ENCODE measurements around the gene XYLT1. TPM values are rescaled to one million over a fixed set of nuclear protein-coding genes. Genes with fewer than 3 reads are reported as not detected.
A peak's percentile ranks its signal among the peaks of the same experiment; 100 is the strongest.

XYLT1 gene
- total and polyA plus RNA-seq, 10 of the 15 experiments (the other 5 are each of a cell fraction or from before 2014, with no cell fraction given) = 0.88 to 14.8 (median 5.8) TPM

- TF ChIP-seq MTA2 (IDR thresholded peaks at IDR 0.05; ENCODE audit: low read depth) (peak; percentile 67; the same call in 1 of the 2 replicates), MEF2B (IDR thresholded peaks at IDR 0.05; ENCODE audit: partially characterized antibody, poor library complexity, severe bottlenecking) (peak; percentile 89), RAD21 (IDR thresholded peaks at IDR 0.05; ENCODE audit: insufficient read depth, low read depth, low read length) (peak; percentile 54; the same call in 1 of the 2 replicates)
Observed at GRCh38 chr16:17375461-17376304, 95.1 kb downstream of the XYLT1 start (continued).

DNA sequence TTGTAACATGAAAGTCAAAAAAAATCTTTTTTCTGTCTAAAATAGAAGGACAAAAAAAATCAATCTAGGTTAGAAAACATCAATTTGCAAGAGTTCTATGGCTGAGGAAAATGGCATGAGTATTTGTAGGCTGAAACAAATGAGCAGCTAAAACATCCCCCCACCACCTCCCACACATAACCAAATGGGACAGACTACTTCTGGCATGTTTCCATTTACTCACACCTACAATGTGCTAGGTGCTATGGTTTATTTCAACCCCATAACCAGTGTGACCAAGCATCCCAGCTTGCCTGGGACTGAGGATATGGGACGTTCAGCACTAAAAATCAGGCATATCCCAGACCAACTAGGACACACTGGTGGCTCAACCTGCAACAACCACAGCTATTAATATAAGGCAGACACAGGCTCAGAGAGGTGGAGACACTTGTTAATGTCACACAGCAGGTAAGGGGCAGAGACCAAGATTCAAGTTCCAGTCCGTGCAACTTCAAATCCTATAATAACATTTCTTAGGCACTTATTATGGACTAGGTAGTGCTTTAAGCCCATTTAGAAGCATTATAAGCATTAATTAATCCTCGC, 96.0 kb downstream of the XYLT1 start:
- CTCF ChIA-PET = interaction anchor here (0.9 to 3.6 kb wide), 7 partner anchors 30 to 144 kb away, joined by 3 to 22 read pairs (median 4); no protein-coding TSS in a partner anchor
- SMC1A ChIA-PET (ENCODE audit: uncharacterized antibody, unreplicated experiment) = interaction anchor here (0.9 to 22.0 kb wide), 13 partner anchors 9 to 180 kb away, joined by 3 to 303 read pairs (median 4); no protein-coding TSS in a partner anchor
- DNase-seq (ENCODE audit: low read depth, low spot score) (no peak), FAIRE-seq (no peak), ATAC-seq (no peak)
- Histone ChIP-seq H3K27me3 (replicated peaks in 1 of 2; ENCODE audit: control insufficient read depth in 2 of 2, insufficient read depth in 2 of 2, low read length in 1 of 2) (no peaks in the 10 kb centered on the region), H2AFZ (ENCODE audit: control insufficient read depth, low read depth, low read length) (no peak overlapping the region), H3K4me2 (ENCODE audit: control insufficient read depth, insufficient read depth) (peak overlapping the region; percentile 38; the same call in 1 of the 2 replicates), H3K9ac (ENCODE audit: control insufficient read depth, insufficient read depth, low read length) (no peak overlapping the region), H3K79me2 (ENCODE audit: control insufficient read depth, insufficient read depth, low read length) (no peaks in the 10 kb centered on the region), H3K9me3 (replicated peaks; ENCODE audit: control insufficient read depth, insufficient read depth, low read length) (no peaks in the 10 kb centered on the region), H3K36me3 (ENCODE audit: control insufficient read depth in 2 of 2, insufficient read depth in 2 of 2, low read length in 1 of 2) (no peaks in the 10 kb centered on the region; a peak in 1 of 4 replicates), H3K27ac (ENCODE audit: control insufficient read depth, insufficient read depth) (no peak overlapping the region), H3K4me1 (ENCODE audit: control insufficient read depth, insufficient read depth, low read length) (peaks cover 45% of the 10 kb centered on the region), H4K20me1 (ENCODE audit: control insufficient read depth, insufficient read depth) (no peaks in the 10 kb centered on the region), H3K4me3 (no peak overlapping the region)
- POLR2A ChIA-PET = interaction anchor here (0.6 to 1.2 kb wide), 4 partner anchors 9 to 35 kb away, joined by 3 to 8 read pairs (median 3); no protein-coding TSS in a partner anchor
- in situ Hi-C loops (cut with MboI) = no loop called here
- no TSS peak for BruUV-seq (replicated peaks)
- 65% methylated on average over 3 of the region's 3 CpGs for WGBS (ENCODE audit: insufficient coverage, insufficient replicate concordance, low lambda C conversion rate, missing lambda C conversion rate)
- RAD21 ChIA-PET (ENCODE audit: unreplicated experiment) = interaction anchor here (0.6 to 13.5 kb wide), 14 partner anchors 9 to 513 kb away, joined by 3 to 162 read pairs (median 4); no protein-coding TSS in a partner anchor
- intact Hi-C loops (cut with micrococcal nuclease; ENCODE audit: unreplicated experiment) = loop anchor here (2.0 kb wide), 1 partner anchor 70 kb away; no protein-coding TSS in a partner anchor
- TF ChIP-seq, protein P1, sequence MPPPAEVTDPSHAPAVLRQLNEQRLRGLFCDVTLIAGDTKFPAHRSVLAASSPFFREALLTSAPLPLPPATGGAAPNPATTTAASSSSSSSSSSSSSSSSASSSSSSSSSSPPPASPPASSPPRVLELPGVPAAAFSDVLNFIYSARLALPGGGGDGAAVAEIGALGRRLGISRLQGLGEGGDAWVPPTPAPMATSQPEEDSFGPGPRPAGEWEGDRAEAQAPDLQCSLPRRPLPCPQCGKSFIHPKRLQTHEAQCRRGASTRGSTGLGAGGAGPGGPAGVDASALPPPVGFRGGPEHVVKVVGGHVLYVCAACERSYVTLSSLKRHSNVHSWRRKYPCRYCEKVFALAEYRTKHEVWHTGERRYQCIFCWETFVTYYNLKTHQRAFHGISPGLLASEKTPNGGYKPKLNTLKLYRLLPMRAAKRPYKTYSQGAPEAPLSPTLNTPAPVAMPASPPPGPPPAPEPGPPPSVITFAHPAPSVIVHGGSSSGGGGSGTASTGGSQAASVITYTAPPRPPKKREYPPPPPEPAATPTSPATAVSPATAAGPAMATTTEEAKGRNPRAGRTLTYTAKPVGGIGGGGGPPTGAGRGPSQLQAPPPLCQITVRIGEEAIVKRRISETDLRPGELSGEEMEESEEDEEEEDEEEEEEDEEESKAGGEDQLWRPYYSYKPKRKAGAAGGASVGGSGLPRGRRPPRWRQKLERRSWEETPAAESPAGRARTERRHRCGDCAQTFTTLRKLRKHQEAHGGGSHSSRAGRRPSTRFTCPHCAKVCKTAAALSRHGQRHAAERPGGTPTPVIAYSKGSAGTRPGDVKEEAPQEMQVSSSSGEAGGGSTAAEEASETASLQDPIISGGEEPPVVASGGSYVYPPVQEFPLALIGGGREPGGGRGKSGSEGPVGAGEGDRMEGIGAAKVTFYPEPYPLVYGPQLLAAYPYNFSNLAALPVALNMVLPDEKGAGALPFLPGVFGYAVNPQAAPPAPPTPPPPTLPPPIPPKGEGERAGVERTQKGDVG (CRISPR knock-in tag; IDR thresholded peaks at IDR 0.05) = no peak
- TF ChIP-seq MEF2B (IDR thresholded peaks at IDR 0.05; ENCODE audit: partially characterized antibody, poor library complexity, severe bottlenecking) = peak; percentile 27
- TF ChIP-seq DPF2 (IDR thresholded peaks at IDR 0.05) = peak; percentile 57; the same call in 1 of the 2 replicates
- 0 out of 2 replicates have a peak, but pooled peaks have one; percentile 22 for TF ChIP-seq TBL1XR1 (IDR thresholded peaks at IDR 0.05; ENCODE audit: low read depth, low read length)
- TF ChIP-seq NFXL1 (IDR thresholded peaks at IDR 0.05; ENCODE audit: borderline replicate concordance) = 0 out of 2 replicates have a peak, but pooled peaks have one; percentile 56
- peak; percentile 83 for TF ChIP-seq ZNF217 (IDR thresholded peaks at IDR 0.05)
- no peak for TF ChIP-seq POLR2AphosphoS2 (IDR thresholded peaks at IDR 0.05; ENCODE audit: low read depth, low read length)
- peak in 1 of 2 experiments; percentile 30; a peak in 1 of 4 replicates for TF ChIP-seq EP300 (IDR thresholded peaks at IDR 0.05; ENCODE audit: borderline replicate concordance in 1 of 2, control insufficient read depth in 1 of 2, low read depth in 2 of 2, low read length in 2 of 2)
- peak in 1 of 2 experiments; percentile 17; a peak in 1 of 3 replicates for TF ChIP-seq EGR1 (IDR thresholded peaks at IDR 0.05; ENCODE audit: borderline replicate concordance in 1 of 2, low read depth in 2 of 2, low read length in 2 of 2)
- TF ChIP-seq EED (IDR thresholded peaks at IDR 0.05; ENCODE audit: low read depth) = 0 out of 2 replicates have a peak, but pooled peaks have one; percentile 49
- TF ChIP-seq NR2F1 (conservative IDR thresholded peaks at IDR 0.05) = 0 out of 2 replicates have a peak, but pooled peaks have one; percentile 14
- peak; percentile 72 for TF ChIP-seq RUNX3 (IDR thresholded peaks at IDR 0.05; ENCODE audit: low read length)
- peak; percentile 68; the same call in 1 of the 2 replicates for TF ChIP-seq MEF2A (IDR thresholded peaks at IDR 0.05; ENCODE audit: insufficient read depth, low read depth, low read length)
- peak; percentile 30; the same call in 1 of the 2 replicates for TF ChIP-seq FOXM1 (IDR thresholded peaks at IDR 0.05; ENCODE audit: low read depth, low read length)

Measured in GM12878 (cell line).